AG09319 (cell line): ENCODE results near the gene VWC2L.

Experiments used
- DNase-seq: peaks from one replicate; pipeline ENCODE4 v3.0.0-alpha.2; 2010; ENCODE audit warnings: low read depth; ENCODE audit errors: extremely low read depth
- TF ChIP-seq, protein P1 (sequence below): IDR thresholded peaks from 2 replicates; pipeline ENCODE4 v1.5.1; 2011; ENCODE audit warnings: low read depth, mild to moderate bottlenecking, inconsistent platforms, low read length, moderate library complexity

VWC2L gene

DNA sequence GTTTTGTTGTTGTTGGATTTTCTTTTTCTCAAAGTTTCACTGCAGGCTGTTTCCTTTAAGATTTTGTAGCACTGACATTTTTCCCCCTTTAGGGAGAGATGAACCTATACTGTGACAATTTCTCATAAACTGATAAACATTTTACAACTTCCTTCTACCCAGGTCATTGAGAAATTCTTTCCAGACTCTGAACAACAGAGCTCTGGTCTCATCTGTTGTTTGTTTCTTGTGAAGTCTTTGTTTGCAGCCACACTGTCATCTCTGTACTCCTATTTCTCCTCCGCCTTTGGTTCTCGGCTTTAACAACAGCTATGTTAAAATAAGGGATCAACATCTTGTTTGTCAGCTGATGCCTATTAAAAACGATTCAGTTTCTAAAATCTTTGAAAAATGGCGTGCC is 167.6 kb downstream of the VWC2L start:
- DNase-seq = no peak
- TF ChIP-seq, protein P1, sequence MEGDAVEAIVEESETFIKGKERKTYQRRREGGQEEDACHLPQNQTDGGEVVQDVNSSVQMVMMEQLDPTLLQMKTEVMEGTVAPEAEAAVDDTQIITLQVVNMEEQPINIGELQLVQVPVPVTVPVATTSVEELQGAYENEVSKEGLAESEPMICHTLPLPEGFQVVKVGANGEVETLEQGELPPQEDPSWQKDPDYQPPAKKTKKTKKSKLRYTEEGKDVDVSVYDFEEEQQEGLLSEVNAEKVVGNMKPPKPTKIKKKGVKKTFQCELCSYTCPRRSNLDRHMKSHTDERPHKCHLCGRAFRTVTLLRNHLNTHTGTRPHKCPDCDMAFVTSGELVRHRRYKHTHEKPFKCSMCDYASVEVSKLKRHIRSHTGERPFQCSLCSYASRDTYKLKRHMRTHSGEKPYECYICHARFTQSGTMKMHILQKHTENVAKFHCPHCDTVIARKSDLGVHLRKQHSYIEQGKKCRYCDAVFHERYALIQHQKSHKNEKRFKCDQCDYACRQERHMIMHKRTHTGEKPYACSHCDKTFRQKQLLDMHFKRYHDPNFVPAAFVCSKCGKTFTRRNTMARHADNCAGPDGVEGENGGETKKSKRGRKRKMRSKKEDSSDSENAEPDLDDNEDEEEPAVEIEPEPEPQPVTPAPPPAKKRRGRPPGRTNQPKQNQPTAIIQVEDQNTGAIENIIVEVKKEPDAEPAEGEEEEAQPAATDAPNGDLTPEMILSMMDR = no peak

DNA sequence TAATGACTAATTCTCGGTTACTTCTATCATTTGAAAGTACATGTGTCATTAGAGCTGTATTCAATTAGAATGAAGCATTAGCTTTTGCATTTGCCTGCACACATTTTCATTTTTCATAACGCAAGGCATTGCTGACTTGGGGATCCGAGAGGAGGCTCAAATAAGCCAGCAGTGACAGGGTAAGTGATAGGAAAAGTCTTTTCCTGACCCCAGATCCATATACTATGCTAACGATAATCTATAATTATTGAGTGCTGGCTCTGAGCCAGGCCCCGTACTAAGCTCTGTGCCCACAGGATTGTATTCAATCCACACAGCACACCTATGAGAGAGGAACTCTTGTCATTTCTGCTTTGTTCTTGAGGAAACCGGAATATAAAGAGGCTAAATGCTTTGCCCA is 168.2 kb downstream of the VWC2L start:
- TF ChIP-seq, protein P1 = no peak
- no peak for DNase-seq

DNA sequence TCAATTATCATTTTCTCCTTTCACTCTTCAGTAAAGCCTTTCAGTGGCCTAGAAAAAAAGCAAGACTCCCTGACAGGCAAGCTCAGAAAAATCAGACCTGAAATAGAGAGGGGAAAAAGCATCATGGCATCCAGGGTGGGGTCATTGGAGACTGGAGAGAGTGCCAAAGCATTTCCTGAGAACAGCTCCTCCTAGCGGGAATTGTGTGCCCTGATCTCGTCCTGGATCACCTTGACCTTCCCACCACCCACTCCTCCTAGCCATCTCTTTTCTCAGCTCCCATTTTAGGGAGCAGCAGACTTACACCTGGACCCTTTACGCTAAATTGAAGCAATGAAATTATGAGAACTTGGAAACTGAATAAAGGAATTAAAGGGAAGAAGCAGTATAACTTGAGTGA is 176.6 kb downstream of the VWC2L start:
- no peak for DNase-seq
- TF ChIP-seq, protein P1 = peak; percentile 12

DNA sequence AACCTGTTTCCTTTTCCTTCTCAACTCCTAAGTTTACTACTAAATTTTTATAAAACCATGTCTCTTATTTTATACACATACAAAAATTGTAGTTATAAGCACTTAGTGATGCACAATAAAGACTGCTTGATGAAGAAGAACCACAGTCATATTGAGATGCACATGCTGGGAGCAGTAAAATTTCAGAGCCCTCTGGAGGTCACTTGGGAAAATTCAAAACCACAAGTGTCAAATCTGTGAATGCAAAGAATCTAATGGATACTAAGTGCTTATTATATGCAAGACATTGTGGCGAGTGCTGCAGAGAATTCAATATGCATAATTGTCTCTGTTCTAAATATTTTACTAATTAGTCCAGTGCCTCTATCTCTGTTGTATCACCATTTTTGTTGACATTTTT is 180.5 kb downstream of the VWC2L start:
- TF ChIP-seq, protein P1 = peak; percentile 16; the same call in 1 of the 2 replicates
- no peak for DNase-seq

DNA sequence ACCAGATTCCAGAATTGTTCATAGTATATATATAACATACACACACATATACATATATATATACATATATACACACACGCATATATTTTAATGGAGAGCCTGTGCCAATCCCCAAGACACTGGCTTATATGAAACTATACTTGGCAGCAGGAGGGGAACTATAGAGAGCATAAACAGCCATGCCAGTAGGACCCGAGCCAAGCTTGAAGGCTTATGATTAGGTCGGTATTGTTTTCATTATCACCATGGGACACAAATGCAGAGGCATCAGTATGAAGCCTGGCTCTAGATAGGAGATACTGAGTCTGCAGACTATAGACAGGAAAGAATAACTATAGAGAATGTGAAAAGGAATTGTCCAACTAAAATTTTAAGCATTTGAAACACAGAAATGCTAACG is 181.2 kb downstream of the VWC2L start:
- TF ChIP-seq, protein P1 = no peak
- DNase-seq = no peak

DNA sequence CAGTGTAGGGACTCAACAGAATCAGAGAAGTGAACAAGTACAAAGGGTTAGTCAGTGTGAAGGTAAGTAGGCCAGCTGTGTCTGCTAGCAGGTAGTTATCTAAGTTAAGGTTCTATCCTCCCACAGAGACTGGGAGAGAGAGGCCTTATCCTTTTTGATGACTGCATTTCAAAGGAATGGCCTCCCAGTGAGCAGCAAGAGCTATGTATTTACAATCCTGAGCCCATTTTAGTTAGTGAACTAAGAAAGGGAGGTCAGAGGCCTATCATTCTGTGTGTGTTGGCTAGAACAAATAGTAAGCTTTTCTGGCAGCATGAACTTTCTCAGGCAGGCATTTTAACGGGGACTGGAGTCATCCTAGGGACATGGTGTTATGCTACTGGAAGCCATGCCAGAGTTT is 182.9 kb downstream of the VWC2L start:
- DNase-seq = no peak

DNA sequence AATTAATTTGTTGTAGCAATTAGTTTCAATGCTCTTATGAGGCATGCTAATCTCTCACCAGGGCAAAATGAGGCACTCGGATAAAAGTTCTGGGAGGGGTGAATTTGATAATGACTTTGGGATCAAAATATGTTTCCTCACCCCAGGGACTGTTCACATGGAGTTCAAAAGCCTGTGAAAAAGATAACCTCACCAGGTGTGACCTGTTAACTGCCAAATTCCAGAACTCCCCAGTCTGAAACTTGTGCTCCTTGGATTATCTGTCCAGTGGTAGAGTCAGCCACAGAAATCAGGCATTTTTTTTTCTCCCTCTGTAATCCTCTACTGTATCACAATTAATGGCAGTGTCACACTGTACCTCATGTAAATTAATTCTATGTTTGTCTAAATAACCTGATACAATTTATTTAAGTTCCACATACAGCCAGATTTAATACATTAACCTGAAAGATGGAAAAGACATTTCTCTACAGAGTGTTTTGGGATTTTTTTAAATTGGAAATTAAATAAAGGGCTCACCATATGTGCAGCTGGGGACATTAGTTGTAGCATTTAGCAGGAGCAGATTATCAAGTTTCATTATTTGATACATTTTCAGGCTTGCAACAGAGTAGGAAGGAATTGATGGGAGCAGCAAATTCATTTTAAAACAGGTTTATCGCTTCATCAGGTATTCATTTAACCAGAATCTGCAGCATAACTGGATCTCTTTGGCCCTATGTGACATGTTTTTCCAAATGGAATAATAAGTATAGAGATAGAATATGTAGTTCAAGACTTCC is 191.2 kb downstream of the VWC2L start:
- DNase-seq = no peak
- TF ChIP-seq, protein P1 = no peak

More for the DNA sequence above, 182.9 kb downstream of the VWC2L start:
- TF ChIP-seq, protein P1 = no peak
